SU-DHL-6 (cell line): Measurements from ENCODE around the gene KCNH1.

Experiments
- H2AFZ ChIP-seq: fragments of 200-600 bp; sonication (generic); 2 replicates; pipeline ENCODE4 v1.6.1; 2014; ENCODE audit warnings: low read depth, mild to moderate bottlenecking, moderate library complexity, mixed read lengths, antibody characterized with exemption, low read length; ENCODE audit not compliant: severe bottlenecking
- H3F3A ChIP-seq: fragments of 200-600 bp; shearing (Covaris generic); 2 replicates; pipeline ENCODE4 v1.6.0; 2016; ENCODE audit warnings: antibody characterized with exemption, mild to moderate bottlenecking; ENCODE audit not compliant: insufficient read depth
- H3K27ac ChIP-seq: fragments of 200-600 bp; sonication (generic); 2 replicates; pipeline ENCODE4 v1.5.1; 2016; ENCODE audit warnings: low read depth, mild to moderate bottlenecking, low read length, moderate library complexity, mixed read lengths
- H3K27me3 ChIP-seq: fragments of 200-600 bp; sonication (generic), shearing (Covaris generic); 2 replicates; pipeline ENCODE4 v1.6.0; 2014; ENCODE audit warnings: mild to moderate bottlenecking, low read length
- H3K36me3 ChIP-seq: fragments of 200-600 bp; sonication (generic); 2 replicates; pipeline ENCODE4 v1.6.1; 2014; ENCODE audit warnings: mild to moderate bottlenecking, low read length, mixed read lengths
- H3K4me2 ChIP-seq: fragments of 300-600, 200-600 bp; shearing (Covaris generic), sonication (generic); 2 replicates; pipeline ENCODE4 v1.6.0; 2014; ENCODE audit warnings: low read length, low read depth, mild to moderate bottlenecking; ENCODE audit not compliant: poor library complexity, severe bottlenecking
- H3K4me3 ChIP-seq: fragments of 200-600 bp; sonication (generic); 2 replicates; pipeline ENCODE4 v1.5.1; 2014; ENCODE audit warnings: antibody characterized with exemption, low read length, mild to moderate bottlenecking, mixed read lengths; ENCODE audit not compliant: insufficient read depth, poor library complexity, severe bottlenecking
- H3K79me2 ChIP-seq: fragments of 200-600 bp; sonication (generic); 2 replicates; pipeline ENCODE4 v1.6.1; 2014; ENCODE audit warnings: mild to moderate bottlenecking, low read length, moderate library complexity; ENCODE audit not compliant: insufficient read depth
- H3K9ac ChIP-seq: fragments of 200-600 bp; sonication (generic); 2 replicates; pipeline ENCODE4 v1.7.0; 2014; ENCODE audit warnings: mild to moderate bottlenecking, low read length
- H3K9me2 ChIP-seq: fragments of 200-600 bp; sonication (generic); replicated peaks from 2 replicates; pipeline ENCODE4 v1.6.1; 2014; ENCODE audit warnings: low read length; ENCODE audit not compliant: insufficient read depth
- H3K9me3 ChIP-seq: fragments of 200-600 bp; sonication (generic); 2 replicates; pipeline ENCODE4 v1.6.1; 2014; ENCODE audit warnings: low read length, mixed read lengths; ENCODE audit not compliant: insufficient read depth
- H4K20me1 ChIP-seq: fragments of 200-600 bp; sonication (generic); 2 replicates; pipeline ENCODE4 v1.6.1; 2014; ENCODE audit warnings: low read depth, mild to moderate bottlenecking, antibody characterized with exemption, low read length, moderate library complexity, mixed read lengths
- EZH2phosphoT487 ChIP-seq: fragments of 200-600 bp; sonication (generic), shearing (Covaris generic); conservative IDR thresholded peaks from 2 replicates; pipeline ENCODE4 v1.6.1; 2018; ENCODE audit warnings: mild to moderate bottlenecking, antibody characterized with exemption, low read length, moderate library complexity, mixed read lengths
- TF ChIP-seq, protein P1 (sequence below): fragments of 200-600 bp; sonication (generic); IDR thresholded peaks from one replicate; pipeline ENCODE4 v1.5.1; 2017; ENCODE audit warnings: antibody characterized with exemption, mild to moderate bottlenecking, low read length, moderate library complexity; ENCODE audit not compliant: insufficient read depth, poor library complexity, severe bottlenecking

Gene KCNH1

DNA sequence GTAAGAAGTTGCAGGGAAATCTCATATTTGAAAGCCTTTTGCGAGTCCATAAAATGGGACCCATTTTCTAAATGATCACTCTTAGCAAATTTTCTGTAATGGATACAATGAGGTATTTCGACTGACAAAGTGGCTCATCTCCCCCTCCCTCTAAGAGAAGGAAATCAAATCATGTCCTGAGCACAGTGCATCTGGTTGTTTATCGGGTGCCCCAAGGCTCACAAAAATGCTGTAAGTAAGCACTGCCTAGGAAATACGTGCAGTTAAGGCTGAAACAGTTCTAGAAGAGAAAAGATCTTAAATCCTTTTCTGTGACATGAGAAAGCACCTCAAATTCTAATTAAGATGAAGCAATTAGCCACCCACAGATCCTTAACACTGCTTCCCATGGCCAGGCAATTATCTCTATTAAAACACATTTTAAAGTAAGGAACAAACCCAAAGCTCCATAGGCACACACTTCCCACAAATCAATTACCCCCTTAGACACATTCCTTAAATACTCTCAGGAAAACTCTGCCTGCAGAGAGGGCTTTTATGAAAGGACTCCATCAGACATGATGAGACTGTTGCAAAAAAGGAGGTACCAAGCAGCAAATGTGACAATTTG lies 216.3 kb downstream of the KCNH1 start:
- H3K4me2 ChIP-seq: no peak overlapping the region
- H3K27me3 ChIP-seq: no peaks in the 10 kb centered on the region
- no peaks in the 10 kb centered on the region for H3K36me3 ChIP-seq
- no peaks in the 10 kb centered on the region for H3K79me2 ChIP-seq
- no peak overlapping the region for H3K4me3 ChIP-seq
- no peak overlapping the region for H3K27ac ChIP-seq
- H3K9ac ChIP-seq: no peak overlapping the region
- no peaks in the 10 kb centered on the region for H3F3A ChIP-seq
- no peak overlapping the region for H2AFZ ChIP-seq
- H4K20me1 ChIP-seq: no peaks in the 10 kb centered on the region
- no peaks in the 10 kb centered on the region for H3K9me3 ChIP-seq
- H3K9me2 ChIP-seq: no peaks in the 10 kb centered on the region
- TF ChIP-seq, protein P1, sequence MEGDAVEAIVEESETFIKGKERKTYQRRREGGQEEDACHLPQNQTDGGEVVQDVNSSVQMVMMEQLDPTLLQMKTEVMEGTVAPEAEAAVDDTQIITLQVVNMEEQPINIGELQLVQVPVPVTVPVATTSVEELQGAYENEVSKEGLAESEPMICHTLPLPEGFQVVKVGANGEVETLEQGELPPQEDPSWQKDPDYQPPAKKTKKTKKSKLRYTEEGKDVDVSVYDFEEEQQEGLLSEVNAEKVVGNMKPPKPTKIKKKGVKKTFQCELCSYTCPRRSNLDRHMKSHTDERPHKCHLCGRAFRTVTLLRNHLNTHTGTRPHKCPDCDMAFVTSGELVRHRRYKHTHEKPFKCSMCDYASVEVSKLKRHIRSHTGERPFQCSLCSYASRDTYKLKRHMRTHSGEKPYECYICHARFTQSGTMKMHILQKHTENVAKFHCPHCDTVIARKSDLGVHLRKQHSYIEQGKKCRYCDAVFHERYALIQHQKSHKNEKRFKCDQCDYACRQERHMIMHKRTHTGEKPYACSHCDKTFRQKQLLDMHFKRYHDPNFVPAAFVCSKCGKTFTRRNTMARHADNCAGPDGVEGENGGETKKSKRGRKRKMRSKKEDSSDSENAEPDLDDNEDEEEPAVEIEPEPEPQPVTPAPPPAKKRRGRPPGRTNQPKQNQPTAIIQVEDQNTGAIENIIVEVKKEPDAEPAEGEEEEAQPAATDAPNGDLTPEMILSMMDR: no peak
- TF ChIP-seq EZH2phosphoT487: no peak

DNA sequence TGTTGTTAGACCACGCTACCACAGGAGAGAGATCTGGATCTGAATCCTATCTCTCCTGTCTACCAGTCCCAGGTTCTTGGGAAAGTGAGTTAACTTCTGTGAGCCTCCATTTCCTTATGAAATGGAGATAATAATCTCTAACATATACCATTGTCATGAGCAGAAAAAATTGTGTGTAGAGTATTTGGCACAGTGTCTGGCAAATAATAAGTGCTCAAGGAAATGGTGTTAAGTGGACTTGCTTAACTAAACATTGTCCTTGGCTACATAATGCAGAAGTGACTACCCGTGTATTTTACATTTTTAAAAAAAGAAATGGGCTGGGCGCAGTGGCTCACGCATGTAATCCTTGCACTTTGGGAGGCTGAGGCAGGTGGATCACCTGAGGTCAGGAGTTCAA lies 217.4 kb downstream of the KCNH1 start:
- H3K9me2 ChIP-seq: no peaks in the 10 kb centered on the region
- no peaks in the 10 kb centered on the region for H3K36me3 ChIP-seq
- no peaks in the 10 kb centered on the region for H3K79me2 ChIP-seq
- H4K20me1 ChIP-seq: no peaks in the 10 kb centered on the region
- TF ChIP-seq, protein P1: no peak
- TF ChIP-seq EZH2phosphoT487: no peak
- no peaks in the 10 kb centered on the region for H3F3A ChIP-seq
- no peaks in the 10 kb centered on the region for H3K27me3 ChIP-seq
- H3K4me3 ChIP-seq: no peak overlapping the region
- H2AFZ ChIP-seq: no peak overlapping the region
- H3K9me3 ChIP-seq: no peaks in the 10 kb centered on the region
- H3K9ac ChIP-seq: no peak overlapping the region
- no peak overlapping the region for H3K4me2 ChIP-seq
- no peak overlapping the region for H3K27ac ChIP-seq

DNA sequence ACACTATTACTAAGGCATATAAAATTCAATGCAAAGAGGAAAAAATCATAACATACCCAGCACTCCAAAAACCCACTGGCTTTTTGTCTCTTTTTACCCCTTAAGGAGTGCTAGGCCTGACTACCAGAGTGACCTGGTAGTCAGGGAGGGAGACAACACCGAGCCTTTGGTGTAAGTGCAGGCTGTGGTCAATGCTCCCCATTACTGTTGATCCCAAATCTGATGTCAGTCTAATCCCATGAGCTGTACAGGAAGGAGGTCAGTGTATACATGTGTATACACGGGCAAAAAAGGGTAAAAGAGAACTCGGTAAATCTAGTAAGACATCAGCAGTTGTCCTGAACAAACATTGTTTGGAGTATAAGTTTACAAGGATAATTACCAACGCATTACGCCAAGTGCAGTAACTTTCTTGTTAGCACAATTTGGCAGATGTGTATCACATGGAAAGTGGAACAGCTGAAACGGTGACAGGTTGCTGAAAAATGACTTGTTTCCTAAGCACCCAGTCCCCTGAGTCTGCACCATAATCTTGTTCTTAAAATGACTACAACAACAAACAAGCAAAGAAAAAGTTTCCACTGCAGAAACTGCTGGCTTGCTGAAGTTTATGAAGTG lies 217.9 kb downstream of the KCNH1 start:
- no peak overlapping the region for H3K4me2 ChIP-seq
- H3K27me3 ChIP-seq: no peaks in the 10 kb centered on the region
- H3F3A ChIP-seq: no peaks in the 10 kb centered on the region
- H3K27ac ChIP-seq: no peak overlapping the region
- TF ChIP-seq, protein P1: no peak
- TF ChIP-seq EZH2phosphoT487: no peak
- H3K9me3 ChIP-seq: no peaks in the 10 kb centered on the region
- no peaks in the 10 kb centered on the region for H3K9me2 ChIP-seq
- no peak overlapping the region for H2AFZ ChIP-seq
- H4K20me1 ChIP-seq: no peaks in the 10 kb centered on the region
- H3K4me3 ChIP-seq: no peak overlapping the region
- H3K36me3 ChIP-seq: no peaks in the 10 kb centered on the region
- no peak overlapping the region for H3K9ac ChIP-seq
- H3K79me2 ChIP-seq: no peaks in the 10 kb centered on the region
